H1 (cell line): ENCODE measurements around the gene GGT7. TPM values are rescaled to one million over a fixed set of nuclear protein-coding genes. Genes with fewer than 3 reads are reported as not detected.

ENCODE experiments used
- CTCF ChIA-PET: fragments of 300-600 bp; sonication (Branson Sonifier 250); formaldehyde crosslinking; loops from one replicate; lab custom pipeline; 2021; ENCODE audit not compliant: partially characterized antibody; lab: Charles Lee
- POLR2A ChIA-PET: fragments of 300-600 bp; sonication (Branson Sonifier 250); formaldehyde crosslinking; loops from one replicate; lab custom pipeline; 2021; ENCODE audit warnings: inconsistent platforms; ENCODE audit not compliant: partially characterized antibody; lab: Charles Lee
- DNase-seq, 2 experiments: peaks; one replicate each; pipeline versions ENCODE4 v3.0.0 to v3.0.0-alpha.2; 2010 to 2022; ENCODE audit warnings: low spot score in 2 of 2, low read depth in 1 of 2, mixed read lengths in 1 of 2
- FAIRE-seq: peaks from 2 replicates; lab custom pipeline; 2011; peaks lifted over from hg19 to GRCh38; lab: Jason Lieb, UNC
- H2AFZ ChIP-seq: 2 replicates; pipeline ENCODE4 v1.8.1; 2012; ENCODE audit warnings: low read length, inconsistent platforms
- H2AK5ac ChIP-seq: 2 replicates; pipeline ENCODE4 v1.6.1; 2013; ENCODE audit warnings: low read depth, low read length
- H2BK120ac ChIP-seq: replicated peaks from 2 replicates; pipeline ENCODE3; 2013; ENCODE audit warnings: low read depth, low read length, inconsistent platforms
- H2BK12ac ChIP-seq: 2 replicates; pipeline ENCODE4 v1.6.1; 2013; ENCODE audit warnings: low read depth, low read length
- H2BK15ac ChIP-seq: 2 replicates; pipeline ENCODE4 v1.6.1; 2013; ENCODE audit warnings: low read length
- H2BK20ac ChIP-seq: 2 replicates; pipeline ENCODE4 v1.6.1; 2013; ENCODE audit warnings: low read length
- H2BK5ac ChIP-seq: 2 replicates; pipeline ENCODE4 v1.6.1; 2013; ENCODE audit warnings: low read depth, low read length
- H3K14ac ChIP-seq: 2 replicates; pipeline ENCODE4 v1.6.1; 2013; ENCODE audit warnings: inconsistent platforms; ENCODE audit not compliant: insufficient read length
- H3K18ac ChIP-seq: 2 replicates; pipeline ENCODE4 v1.6.1; 2013; ENCODE audit warnings: low read length; ENCODE audit errors: extremely low read depth
- H3K23ac ChIP-seq: 2 replicates; pipeline ENCODE4 v1.6.1; 2013; ENCODE audit warnings: inconsistent platforms; ENCODE audit not compliant: insufficient read length
- H3K23me2 ChIP-seq: 2 replicates; pipeline ENCODE4 v1.6.1; 2013; ENCODE audit warnings: low read depth, low read length
- H3K27ac ChIP-seq: 2 replicates; pipeline ENCODE4 v1.6.1; 2011; ENCODE audit warnings: low read depth, low read length, inconsistent platforms
- H3K27me3 ChIP-seq, 4 experiments: replicated peaks in 1 of 4; 1 replicate in 1 of 4; 2 replicates in 3 of 4; pipeline versions ENCODE4 v1.6.1 to v1.8.1; 2011 to 2013; ENCODE audit warnings: low read length in 3 of 4, mild to moderate bottlenecking in 3 of 4, inconsistent platforms in 2 of 4, mixed read lengths in 2 of 4, moderate library complexity in 1 of 4; ENCODE audit not compliant: control insufficient read depth in 3 of 4, insufficient read depth in 3 of 4; ENCODE audit errors: extremely low read depth in 1 of 4
- H3K36me3 ChIP-seq, 4 experiments: 2 replicates each; pipeline versions ENCODE4 v1.6.1 to v1.8.1; 2011 to 2013; ENCODE audit warnings: mild to moderate bottlenecking in 4 of 4, low read length in 3 of 4, moderate library complexity in 2 of 4, control low read depth in 1 of 4, inconsistent platforms in 1 of 4; ENCODE audit not compliant: insufficient read depth in 4 of 4, control insufficient read depth in 2 of 4
- H3K4ac ChIP-seq: replicated peaks from 2 replicates; pipeline ENCODE3; 2013; ENCODE audit warnings: low read length, low read depth, mixed read lengths, inconsistent platforms; ENCODE audit not compliant: insufficient read length
- H3K4me1 ChIP-seq, 4 experiments: replicated peaks in 1 of 4; 1 replicate in 1 of 4; 2 replicates in 3 of 4; pipeline versions ENCODE4 v1.6.1 to v1.8.1; 2011 to 2013; ENCODE audit warnings: low read length in 3 of 4, inconsistent platforms in 2 of 4, mixed read lengths in 1 of 4; ENCODE audit not compliant: insufficient read depth in 4 of 4, control insufficient read depth in 3 of 4
- H3K4me2 ChIP-seq, 2 experiments: 2 replicates each; pipeline versions ENCODE4 v1.6.1 to v1.8.1; 2011 to 2013; ENCODE audit warnings: low read depth in 2 of 2, low read length in 2 of 2, control low read depth in 1 of 2, inconsistent platforms in 1 of 2, mild to moderate bottlenecking in 1 of 2; ENCODE audit not compliant: insufficient read depth in 1 of 2
- H3K4me3 ChIP-seq, 4 experiments: fragments of 200-600, 300-600 bp in 1 of 4; sonication (generic), shearing (Covaris generic), sonication (Bioruptor Twin) in 1 of 4; 2 replicates each; pipeline versions ENCODE4 v1.5.1 to v1.8.1; 2011 to 2016; ENCODE audit warnings: low read length in 4 of 4, low read depth in 3 of 4, control low read depth in 2 of 4, inconsistent platforms in 2 of 4, mild to moderate bottlenecking in 2 of 4, mixed read lengths in 1 of 4, moderate library complexity in 1 of 4; ENCODE audit not compliant: insufficient read depth in 2 of 4; ENCODE audit errors: extremely low read depth in 1 of 4
- H3K56ac ChIP-seq: replicated peaks from 2 replicates; pipeline ENCODE3; 2013; ENCODE audit warnings: low read depth, mild to moderate bottlenecking, mixed read lengths, low read length, inconsistent platforms; ENCODE audit not compliant: insufficient read length
- H3K79me1 ChIP-seq: 2 replicates; pipeline ENCODE4 v1.6.1; 2013; ENCODE audit warnings: low read depth, low read length, control low read depth
- H3K79me2 ChIP-seq, 2 experiments: 2 replicates each; pipeline versions ENCODE4 v1.6.1 to v1.8.1; 2012 to 2013; ENCODE audit warnings: low read length in 2 of 2, mild to moderate bottlenecking in 2 of 2, inconsistent platforms in 1 of 2; ENCODE audit not compliant: insufficient read depth in 2 of 2, control insufficient read depth in 1 of 2
- H3K9ac ChIP-seq, 4 experiments: replicated peaks in 1 of 4; 1 replicate in 1 of 4; 2 replicates in 3 of 4; pipeline versions ENCODE4 v1.6.1 to v1.8.1; 2011 to 2013; ENCODE audit warnings: low read depth in 3 of 4, low read length in 3 of 4, control low read depth in 2 of 4, mild to moderate bottlenecking in 2 of 4, moderate library complexity in 2 of 4, inconsistent platforms in 1 of 4; ENCODE audit errors: extremely low read depth in 1 of 4
- H3K9me3 ChIP-seq, 2 experiments: 2 replicates each; pipeline versions ENCODE4 v1.6.1 to v1.8.1; 2012 to 2013; ENCODE audit warnings: mild to moderate bottlenecking in 2 of 2, moderate library complexity in 2 of 2, control low read depth in 1 of 2, inconsistent platforms in 1 of 2, low read depth in 1 of 2, low read length in 1 of 2, mixed read lengths in 1 of 2; ENCODE audit not compliant: insufficient read depth in 2 of 2
- H4K20me1 ChIP-seq, 2 experiments: replicated peaks in 1 of 2; 2 replicates each; pipeline versions ENCODE3 to v1.8.1; 2011 to 2013; ENCODE audit warnings: inconsistent platforms in 2 of 2, low read length in 2 of 2, mild to moderate bottlenecking in 1 of 2; ENCODE audit not compliant: insufficient read depth in 2 of 2, control insufficient read depth in 1 of 2
- H4K5ac ChIP-seq: 2 replicates; pipeline ENCODE4 v1.6.1; 2013; ENCODE audit warnings: low read length, low read depth, mixed read lengths, inconsistent platforms; ENCODE audit not compliant: insufficient read length
- H4K8ac ChIP-seq: 2 replicates; pipeline ENCODE4 v1.8.0; 2013; ENCODE audit warnings: mild to moderate bottlenecking, moderate library complexity, low read length, inconsistent platforms; ENCODE audit not compliant: insufficient read depth; ENCODE audit errors: extremely low read depth
- H4K91ac ChIP-seq: replicated peaks from 2 replicates; pipeline ENCODE3; 2013; ENCODE audit warnings: low read length, mixed read lengths, inconsistent platforms; ENCODE audit not compliant: insufficient read length
- ATF3 ChIP-seq: IDR thresholded peaks from 2 replicates; pipeline ENCODE4 v1.6.1; 2011; ENCODE audit warnings: low read depth, mild to moderate bottlenecking, low read length; ENCODE audit not compliant: insufficient read depth
- CHD2 ChIP-seq: IDR thresholded peaks from 2 replicates; pipeline ENCODE4 v1.6.1; 2012; ENCODE audit warnings: low read length, improper control_type of control experiment
- EP300 ChIP-seq, 2 experiments: IDR thresholded peaks; 1 replicate in 1 of 2; 2 replicates in 1 of 2; pipeline ENCODE4 v1.6.1; 2011 to 2012; ENCODE audit warnings: low read depth in 2 of 2, low read length in 2 of 2, mild to moderate bottlenecking in 2 of 2, borderline replicate concordance in 1 of 2, inconsistent platforms in 1 of 2, moderate library complexity in 1 of 2
- FOSL1 ChIP-seq: IDR thresholded peaks from 2 replicates; pipeline ENCODE4 v1.6.1; 2011; ENCODE audit warnings: mild to moderate bottlenecking, low read depth, low read length, moderate library complexity; ENCODE audit not compliant: insufficient read depth
- JUN ChIP-seq: IDR thresholded peaks from 2 replicates; pipeline ENCODE4 v1.6.1; 2011; ENCODE audit warnings: low read depth, mild to moderate bottlenecking, improper control_type of control experiment, low read length
- PHF8 ChIP-seq: fragments of 200-600 bp; sonication (generic); conservative IDR thresholded peaks from 2 replicates; pipeline ENCODE4 v1.7.1; 2012; ENCODE audit warnings: low read depth, mild to moderate bottlenecking, inconsistent platforms, low read length, moderate library complexity
- POU5F1 ChIP-seq: IDR thresholded peaks from 2 replicates; pipeline ENCODE4 v1.6.1; 2011; ENCODE audit warnings: low read depth, mild to moderate bottlenecking, low read length, moderate library complexity
- SIN3A ChIP-seq, 2 experiments: IDR thresholded peaks in 1 of 2; conservative IDR thresholded peaks in 1 of 2; 2 replicates each; pipeline ENCODE4 v1.6.1; 2011 to 2012; ENCODE audit warnings: low read length in 2 of 2, improper control_type of control experiment in 1 of 2, low read depth in 1 of 2, mild to moderate bottlenecking in 1 of 2
- SIRT6 ChIP-seq: IDR thresholded peaks from one replicate; pipeline ENCODE4 v1.7.1; 2012; ENCODE audit warnings: low read length, inconsistent platforms
- SP2 ChIP-seq: IDR thresholded peaks from 2 replicates; pipeline ENCODE4 v1.6.1; 2012; ENCODE audit warnings: mild to moderate bottlenecking, low read length, inconsistent platforms
- SUZ12 ChIP-seq: fragments of 200-600 bp; sonication (generic); IDR thresholded peaks from 2 replicates; pipeline ENCODE4 v1.6.1; 2012; ENCODE audit warnings: mild to moderate bottlenecking, inconsistent platforms, low read length, moderate library complexity, mixed read lengths
- ZNF274 ChIP-seq: IDR thresholded peaks from 2 replicates; pipeline ENCODE4 v1.7.0; 2012; ENCODE audit warnings: low read length, borderline replicate concordance; ENCODE audit errors: extremely low read depth
- WGBS, 2 experiments: shearing (Covaris generic) in 1 of 2; methylation state at CpG; one replicate each; pipeline versions ENCODE4 v1.1.6 to v1.1.7; 2013 to 2015; ENCODE audit warnings: low lambda C conversion rate in 2 of 2, mixed read lengths in 2 of 2, inconsistent platforms in 1 of 2, low coverage in 1 of 2, missing lambda C conversion rate in 1 of 2; ENCODE audit not compliant: insufficient replicate concordance in 2 of 2, insufficient coverage in 1 of 2, insufficient read length in 1 of 2; ENCODE audit errors: extremely low coverage in 1 of 2, missing lambda C conversion rate in 1 of 2; 5-methylcytosine and 5-hydroxymethylcytosine counted together
- polyA plus RNA-seq, 7 experiments: library from polyadenylated mRNA; depleted of rRNA in 3 of 7; stranded (reverse) in 5 of 7; unstranded in 2 of 7; fragments of >200 nt in 5 of 7; fragments of 200-250 nt in 2 of 7; gene quantifications; 1 replicate in 5 of 7; 2 replicates in 1 of 7; 4 replicates in 1 of 7; pipeline versions ENCODE4 v1.2.1 to v1.2.3, GENCODE V29; 2011 to 2013; ENCODE audit warnings: missing spikeins in 2 of 7, mixed read lengths in 2 of 7
- total RNA-seq: library from RNA; stranded (reverse); fragmentation: NEBNext Ultra II Directional; extraction: Animal tissue kit (Norgen Biotek cat#: 25700); gene quantifications from 2 replicates; pipeline ENCODE4 v1.2.1, GENCODE V29; 2021

Gene GGT7
- total and polyA plus RNA-seq, 2 of the 8 experiments (the other 6 are each of a cell fraction or from before 2014, with no cell fraction given): 20.2 to 25.5 TPM

GRCh38 chr20:34862724-34863123 is 9.9 kb downstream of the GGT7 start:
- no peak overlapping the region for H3K27ac ChIP-seq
- H3K79me1 ChIP-seq: no peaks in the 10 kb centered on the region
- peaks cover 2% of the 10 kb centered on the region; the same call in 1 of the 2 replicates for H3K23me2 ChIP-seq
- H2BK20ac ChIP-seq: no peak overlapping the region
- H2BK120ac ChIP-seq: no peak overlapping the region
- H3K27me3 ChIP-seq: no peaks in the 10 kb centered on the region; a peak in 1 of 7 replicates
- DNase-seq (no peak), FAIRE-seq (no peak)
- H3K9me3 ChIP-seq: no peaks in the 10 kb centered on the region
- no peak overlapping the region for H4K8ac ChIP-seq
- ChIA-PET CTCF (interaction anchor here (2.7 kb wide), 1 partner anchor 10 kb away, joined by 8 read pairs; the partner anchor contains the start of gene GGT7), POLR2A (interaction anchor here (1.1 to 1.3 kb wide), 2 partner anchors 8 to 12 kb away, joined by 3 to 6 read pairs; no protein-coding TSS in a partner anchor)
- no peak overlapping the region for H3K18ac ChIP-seq
- no peak overlapping the region for H3K9ac ChIP-seq
- no peak overlapping the region for H2BK5ac ChIP-seq
- H3K4me2 ChIP-seq: peak overlapping the region; percentile 52 to 73
- peaks cover 0 to 3% (median 2%) of the 10 kb centered on the region in 4 experiments; a peak in 6 of 8 replicates for H3K36me3 ChIP-seq
- H3K4me1 ChIP-seq: peaks cover 5 to 15% (median 7%) of the 10 kb centered on the region in 4 experiments; a peak in 6 of 7 replicates
- no peak overlapping the region for H4K91ac ChIP-seq
- whole genome bisulfite sequencing, 2 experiments: 88% methylated on average over 12 of the region's 12 CpGs; no CpG with 5 or more reads in 1 of the 2 experiments
- no peak overlapping the region for H2BK15ac ChIP-seq
- H2AK5ac ChIP-seq: 0 out of 2 replicates have a peak overlapping the region, but pooled peaks have one; percentile 75
- no peak overlapping the region for H3K56ac ChIP-seq
- no peaks in the 10 kb centered on the region for H3K79me2 ChIP-seq
- TF ChIP-seq ATF3 (no peak), EP300 (IDR thresholded peaks at IDR 0.05; ENCODE audit: borderline replicate concordance in 1 of 2, low read depth in 2 of 2, low read length in 2 of 2) (no peak), ZNF274 (no peak), SP2 (no peak), CHD2 (no peak), SUZ12 (no peak), SIRT6 (no peak), PHF8 (no peak), FOSL1 (no peak), JUN (no peak), SIN3A (conservative IDR thresholded peaks at IDR 0.05 in 1 of 2, IDR thresholded peaks at IDR 0.05 in 1 of 2; ENCODE audit: low read depth in 1 of 2, low read length in 2 of 2) (no peak), POU5F1 (no peak)
- H4K5ac ChIP-seq: no peak overlapping the region
- no peak overlapping the region for H3K23ac ChIP-seq
- 0 out of 2 replicates have a peak overlapping the region, but pooled peaks have one; percentile 35 for H2BK12ac ChIP-seq
- H3K4ac ChIP-seq: no peak overlapping the region
- no peak overlapping the region for H3K14ac ChIP-seq
- H3K4me3 ChIP-seq: peak overlapping the region in 2 of 4 experiments; percentile 49 to 54; a peak in 3 of 8 replicates
- H4K20me1 ChIP-seq: no peaks in the 10 kb centered on the region
- no peak overlapping the region for H2AFZ ChIP-seq
